ENCODE data around the gene SMARCA2.

The SMARCA2 gene

GRCh38 chr9:2093920-2094597 is 78.9 kb downstream of the SMARCA2 start:
- DNase-seq (ENCODE audit: low spot score): no peak

- no peak for DNase-seq (ENCODE audit: low spot score)
These were observed 81.3 kb downstream of the SMARCA2 start for GRCh38 chr9:2096376-2096970.

- no peak for DNase-seq (ENCODE audit: low spot score)
These were observed 91.5 kb downstream of the SMARCA2 start for GRCh38 chr9:2106666-2107065.

- no peak for DNase-seq (ENCODE audit: low spot score)
These were observed 92.8 kb downstream of the SMARCA2 start for GRCh38 chr9:2107906-2108451.

GRCh38 chr9:2109069-2109650 is 94.0 kb downstream of the SMARCA2 start:
- no peak for DNase-seq (ENCODE audit: low spot score)

GRCh38 chr9:2110036-2110435 is 94.9 kb downstream of the SMARCA2 start:
- no peak for DNase-seq (ENCODE audit: low spot score)

GRCh38 chr9:2116073-2116472 is 100.9 kb downstream of the SMARCA2 start:
- DNase-seq (ENCODE audit: low spot score): peak; percentile 14

GRCh38 chr9:2117527-2117926 is 102.4 kb downstream of the SMARCA2 start:
- DNase-seq (ENCODE audit: low spot score): no peak

GRCh38 chr9:2119566-2119965 is 104.4 kb downstream of the SMARCA2 start:
- DNase-seq (ENCODE audit: low spot score): no peak

- no peak for DNase-seq (ENCODE audit: low spot score)
These were observed 106.0 kb downstream of the SMARCA2 start for GRCh38 chr9:2120926-2121689.

GRCh38 chr9:2122299-2122698 is 107.2 kb downstream of the SMARCA2 start:
- DNase-seq (ENCODE audit: low spot score): no peak

- peak; percentile 24 for DNase-seq (ENCODE audit: low spot score)
These were observed 110.8 kb downstream of the SMARCA2 start for GRCh38 chr9:2125906-2126305.

GRCh38 chr9:2126331-2126803 is 111.2 kb downstream of the SMARCA2 start:
- peak; percentile 20 for DNase-seq (ENCODE audit: low spot score)

- no peak for DNase-seq (ENCODE audit: low spot score)
These were observed 112.3 kb downstream of the SMARCA2 start for GRCh38 chr9:2127486-2127885.

GRCh38 chr9:2128141-2128540 is 113.0 kb downstream of the SMARCA2 start:
- no peak for DNase-seq (ENCODE audit: low spot score)

GRCh38 chr9:2128618-2129017 is 113.5 kb downstream of the SMARCA2 start:
- DNase-seq (ENCODE audit: low spot score): no peak

GRCh38 chr9:2130941-2131340 is 115.8 kb downstream of the SMARCA2 start:
- DNase-seq (ENCODE audit: low spot score): no peak

- peak; percentile 25 for DNase-seq (ENCODE audit: low spot score)
These were observed 117.4 kb downstream of the SMARCA2 start for GRCh38 chr9:2132484-2133082.

GRCh38 chr9:2134391-2134790 is 119.2 kb downstream of the SMARCA2 start:
- no peak for DNase-seq (ENCODE audit: low spot score)

- DNase-seq (ENCODE audit: low spot score): no peak
These were observed 123.5 kb downstream of the SMARCA2 start for GRCh38 chr9:2138646-2139045.

GRCh38 chr9:2140600-2141223 is 125.6 kb downstream of the SMARCA2 start:
- no peak for DNase-seq (ENCODE audit: low spot score)
